Stimulated activated naive CD8-positive, alpha-beta T cell treated with anti-CD3 and anti-CD28 coated beads, Interleukin-15, Interleukin-2, amounts not matched to agents 100 ng/mL and 50 ng/mL, for 24 hours (primary cell): ENCODE measurements around the gene MED25.

Source experiments
- H3K27ac Mint-ChIP-seq: one replicate; pipeline ENCODE4 v1.8.0; 2021; ENCODE audit warnings: mild to moderate bottlenecking, mixed read lengths
- H3K27me3 Mint-ChIP-seq: one replicate; pipeline ENCODE4 v1.8.0; 2021; ENCODE audit warnings: mixed read lengths
- H3K36me3 Mint-ChIP-seq: one replicate; pipeline ENCODE4 v1.8.0; 2021; ENCODE audit warnings: low read depth, mixed read lengths
- H3K4me1 Mint-ChIP-seq: one replicate; pipeline ENCODE4 v1.8.0; 2021; ENCODE audit warnings: low read depth, mixed read lengths
- H3K4me3 Mint-ChIP-seq: one replicate; pipeline ENCODE4 v1.8.0; 2021; ENCODE audit warnings: mild to moderate bottlenecking, mixed read lengths
- H3K9me3 Mint-ChIP-seq: one replicate; pipeline ENCODE4 v1.8.0; 2021; ENCODE audit warnings: mixed read lengths

The MED25 gene

DNA sequence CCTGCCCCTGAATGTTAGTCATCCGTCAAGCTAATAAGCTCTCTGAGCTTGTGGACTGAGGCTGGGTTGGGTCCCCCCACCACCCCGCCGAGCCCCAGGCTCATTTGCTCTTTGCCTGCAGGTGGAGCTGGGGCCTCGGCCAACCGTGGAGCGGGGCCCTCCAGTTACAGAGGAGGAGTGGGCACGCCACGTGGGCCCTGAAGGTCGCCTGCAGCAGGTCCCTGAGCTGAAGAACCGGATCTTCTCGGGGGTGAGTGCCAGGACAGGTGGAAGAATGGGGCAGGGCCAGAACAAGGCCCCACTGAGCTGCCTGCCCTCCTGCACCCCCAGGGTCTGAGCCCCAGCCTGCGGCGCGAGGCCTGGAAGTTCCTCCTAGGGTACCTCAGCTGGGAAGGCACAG is 64.6 kb downstream of the MED25 start:
- H3K36me3 Mint-ChIP-seq, result peaks cover 52% of the 10 kb centered on the region

DNA sequence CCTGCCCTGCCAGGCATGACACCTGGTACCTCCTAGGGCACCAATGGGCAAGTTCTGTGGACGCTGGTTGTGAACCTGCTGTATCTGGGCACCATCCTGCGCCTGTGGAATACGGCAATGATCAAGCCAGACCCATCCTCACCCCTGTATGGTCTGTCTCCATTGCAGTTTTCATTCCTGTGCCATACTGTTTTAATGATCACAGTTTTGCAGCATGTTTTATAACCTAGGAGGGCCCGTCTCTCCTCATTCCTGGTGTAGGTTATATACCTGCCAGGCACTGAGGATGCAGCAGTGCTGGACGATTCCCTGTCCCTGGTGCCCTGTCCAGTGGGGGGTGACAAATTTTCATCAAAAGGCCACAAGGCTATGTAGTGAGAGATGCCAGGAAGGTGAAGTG is 65.0 kb downstream of the MED25 start:
- Mint-ChIP-seq H3K4me3 (no peak overlapping the region), H3K36me3 (peaks cover 50% of the 10 kb centered on the region), H3K4me1 (peaks cover 15% of the 10 kb centered on the region), H3K9me3 (no peaks in the 10 kb centered on the region), H3K27me3 (no peaks in the 10 kb centered on the region), H3K27ac (no peak overlapping the region)

More for the DNA sequence above, 64.6 kb downstream of the MED25 start:
- H3K9me3 Mint-ChIP-seq, result no peaks in the 10 kb centered on the region
- H3K27ac Mint-ChIP-seq, result no peak overlapping the region
- no peak overlapping the region for H3K4me3 Mint-ChIP-seq
- H3K27me3 Mint-ChIP-seq, result no peaks in the 10 kb centered on the region
- peaks cover 18% of the 10 kb centered on the region for H3K4me1 Mint-ChIP-seq

DNA sequence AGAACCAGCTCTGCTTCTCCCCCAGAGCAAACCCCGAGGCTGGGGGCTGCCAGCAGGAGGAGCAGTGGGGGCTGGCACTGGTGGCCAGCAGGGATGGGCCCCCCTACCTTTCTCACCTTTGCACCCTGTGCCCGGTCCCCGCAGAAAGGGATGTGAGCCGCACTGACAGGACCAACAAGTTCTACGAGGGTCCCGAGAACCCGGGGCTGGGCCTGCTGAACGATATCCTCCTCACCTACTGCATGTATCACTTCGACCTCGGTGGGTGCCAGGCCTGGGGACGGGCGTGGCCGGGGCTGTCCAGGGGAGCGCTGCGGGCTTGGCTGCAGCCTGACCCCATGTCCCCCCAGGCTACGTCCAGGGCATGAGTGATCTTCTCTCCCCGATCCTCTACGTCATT is 66.0 kb downstream of the MED25 start:
- Mint-ChIP-seq H3K36me3 (peaks cover 45% of the 10 kb centered on the region), H3K4me1 (peaks cover 5% of the 10 kb centered on the region), H3K4me3 (no peak overlapping the region), H3K9me3 (no peaks in the 10 kb centered on the region), H3K27me3 (no peaks in the 10 kb centered on the region), H3K27ac (no peak overlapping the region)

DNA sequence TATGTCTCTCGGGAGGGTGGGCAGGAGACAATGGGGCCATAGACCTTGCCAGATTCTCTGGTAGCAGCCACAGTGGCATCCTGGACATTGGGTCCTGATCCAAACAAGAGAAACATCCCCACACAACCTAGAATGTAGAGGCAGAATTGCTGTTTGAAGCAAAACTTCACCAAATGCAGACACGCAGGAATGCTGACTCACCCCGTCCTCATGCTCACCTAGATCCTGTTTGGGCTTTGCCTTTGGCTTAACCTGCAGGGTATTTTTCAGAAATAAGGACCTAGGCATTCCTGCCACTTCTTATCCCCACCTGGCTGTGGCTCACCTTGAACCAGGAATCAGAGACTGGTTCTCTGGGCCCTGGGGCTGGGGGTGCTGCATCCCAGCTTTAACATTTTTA is 66.7 kb downstream of the MED25 start:
- no peaks in the 10 kb centered on the region for H3K4me1 Mint-ChIP-seq
- H3K36me3 Mint-ChIP-seq, result peaks cover 40% of the 10 kb centered on the region
- H3K27ac Mint-ChIP-seq, result no peak overlapping the region
- H3K9me3 Mint-ChIP-seq, result no peaks in the 10 kb centered on the region
- no peak overlapping the region for H3K4me3 Mint-ChIP-seq
- no peaks in the 10 kb centered on the region for H3K27me3 Mint-ChIP-seq
